RWPE1 (cell line): Measurements from ENCODE around the gene PRKN.

ENCODE experiments used
- CTCF ChIA-PET: fragments of 350-600 bp; sonication (Branson Sonifier 250); formaldehyde crosslinking; extraction: SDS; loops from one replicate; lab custom pipeline; 2021; lab: Yijun Ruan, JAX
- POLR2A ChIA-PET: fragments of 400-600 bp; formaldehyde crosslinking; extraction: SDS; loops from one replicate; lab custom pipeline; 2020; ENCODE audit warnings: antibody characterized with exemption; ENCODE audit not compliant: low non-redundant PET; lab: Yijun Ruan, JAX
- DNase-seq: peaks from one replicate; pipeline ENCODE4 v3.0.0; 2012; ENCODE audit warnings: low spot score
- H3K27ac ChIP-seq: fragments of 450-650 bp; 2 replicates; pipeline ENCODE4 v1.5.1; 2017
- CTCF ChIP-seq: fragments of 450-650 bp; conservative IDR thresholded peaks from 2 replicates; pipeline ENCODE4 v1.5.1; 2017; ENCODE audit warnings: low read depth, mild to moderate bottlenecking

The PRKN gene

GRCh38 chr6:162638931-162639574 is 88.5 kb downstream of the PRKN start:
- CTCF ChIA-PET: no interaction called here
- POLR2A ChIA-PET: no interaction called here
- TF ChIP-seq CTCF: no peak

GRCh38 chr6:162637317-162637716 is 90.2 kb downstream of the PRKN start:
- POLR2A ChIA-PET: no interaction called here
- no peak for TF ChIP-seq CTCF
- H3K27ac ChIP-seq: no peak overlapping the region
- CTCF ChIA-PET: no interaction called here
- no peak for DNase-seq

More at GRCh38 chr6:162638931-162639574, 88.5 kb downstream of the PRKN start:
- DNase-seq: no peak
- no peak overlapping the region for H3K27ac ChIP-seq

- POLR2A ChIA-PET: no interaction called here
- no peak overlapping the region for H3K27ac ChIP-seq
- no peak for TF ChIP-seq CTCF
- no peak for DNase-seq
- CTCF ChIA-PET: interaction anchor here (0.7 kb wide), 1 partner anchor 1549 kb away, joined by 4 read pairs; no protein-coding TSS in a partner anchor
Observed at GRCh38 chr6:162636167-162636566, 91.4 kb downstream of the PRKN start.

- no peak for TF ChIP-seq CTCF
- POLR2A ChIA-PET: no interaction called here
Observed at GRCh38 chr6:162631546-162631945, 96.0 kb downstream of the PRKN start.

GRCh38 chr6:162630069-162630468 is 97.5 kb downstream of the PRKN start:
- ChIA-PET CTCF (no interaction called here), POLR2A (no interaction called here)
- DNase-seq: no peak
- no peak overlapping the region for H3K27ac ChIP-seq
- no peak for TF ChIP-seq CTCF

More at GRCh38 chr6:162631546-162631945, 96.0 kb downstream of the PRKN start:
- CTCF ChIA-PET: no interaction called here
- DNase-seq: no peak
- H3K27ac ChIP-seq: no peak overlapping the region

GRCh38 chr6:162627825-162628224 is 99.7 kb downstream of the PRKN start:
- CTCF ChIA-PET: no interaction called here
- TF ChIP-seq CTCF: no peak
- POLR2A ChIA-PET: no interaction called here
- no peak for DNase-seq
- H3K27ac ChIP-seq: no peak overlapping the region
